ENCODE data around the gene RPS6KA3. TPM values are rescaled to one million over a fixed set of nuclear protein-coding genes. Genes with fewer than 3 reads are reported as not detected.

RPS6KA3 gene
- total RNA-seq, 1 experiment from 2014 or later: 35.5 TPM

- TF ChIP-seq, protein P1, sequence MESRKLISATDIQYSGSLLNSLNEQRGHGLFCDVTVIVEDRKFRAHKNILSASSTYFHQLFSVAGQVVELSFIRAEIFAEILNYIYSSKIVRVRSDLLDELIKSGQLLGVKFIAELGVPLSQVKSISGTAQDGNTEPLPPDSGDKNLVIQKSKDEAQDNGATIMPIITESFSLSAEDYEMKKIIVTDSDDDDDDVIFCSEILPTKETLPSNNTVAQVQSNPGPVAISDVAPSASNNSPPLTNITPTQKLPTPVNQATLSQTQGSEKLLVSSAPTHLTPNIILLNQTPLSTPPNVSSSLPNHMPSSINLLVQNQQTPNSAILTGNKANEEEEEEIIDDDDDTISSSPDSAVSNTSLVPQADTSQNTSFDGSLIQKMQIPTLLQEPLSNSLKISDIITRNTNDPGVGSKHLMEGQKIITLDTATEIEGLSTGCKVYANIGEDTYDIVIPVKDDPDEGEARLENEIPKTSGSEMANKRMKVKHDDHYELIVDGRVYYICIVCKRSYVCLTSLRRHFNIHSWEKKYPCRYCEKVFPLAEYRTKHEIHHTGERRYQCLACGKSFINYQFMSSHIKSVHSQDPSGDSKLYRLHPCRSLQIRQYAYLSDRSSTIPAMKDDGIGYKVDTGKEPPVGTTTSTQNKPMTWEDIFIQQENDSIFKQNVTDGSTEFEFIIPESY (IDR thresholded peaks at IDR 0.05; ENCODE audit: extremely low read depth, insufficient replicate concordance, low read length): no peak
- TF ChIP-seq MAX (IDR thresholded peaks at IDR 0.05): no peak
- TF ChIP-seq EZH2 (IDR thresholded peaks at IDR 0.05): no peak
- TF ChIP-seq SIN3A (IDR thresholded peaks at IDR 0.05; ENCODE audit: low read depth): no peak
- TF ChIP-seq TCF7L2 (IDR thresholded peaks at IDR 0.05; ENCODE audit: borderline replicate concordance, extremely low read depth, insufficient read depth, insufficient read length): no peak
- TF ChIP-seq POLR2A (IDR thresholded peaks at IDR 0.05; ENCODE audit: borderline replicate concordance, extremely low read depth, insufficient read depth, insufficient read length): no peak
Observed at GRCh38 chrX:20235755-20236154, 31.0 kb downstream of the RPS6KA3 start (continued).

DNA sequence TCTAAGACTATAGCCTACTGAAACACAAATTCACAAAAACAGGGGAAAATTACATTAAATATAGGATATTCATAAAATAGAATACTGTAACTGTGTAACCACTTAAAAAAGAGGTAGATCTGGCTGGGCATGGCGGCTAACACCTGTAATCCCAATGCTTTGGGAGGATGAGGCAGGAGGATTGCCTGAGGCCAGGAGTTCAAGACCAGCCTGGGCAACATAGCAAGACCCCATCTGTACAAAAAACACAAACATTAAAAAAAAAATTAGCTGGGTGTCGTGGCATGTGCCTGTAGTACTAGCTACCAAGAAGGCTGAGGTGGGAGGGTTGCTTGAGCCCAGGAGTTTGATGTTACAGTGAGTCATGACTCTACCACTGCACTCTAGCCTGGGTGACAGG lies 33.4 kb downstream of the RPS6KA3 start:
- Histone ChIP-seq H3K4me1 (ENCODE audit: control insufficient read depth in 1 of 2, insufficient read depth in 2 of 2, low read length in 2 of 2) (no peaks in the 10 kb centered on the region), H3K4me2 (ENCODE audit: low read length) (no peak overlapping the region), H3K27ac (ENCODE audit: low read depth, low read length) (no peak overlapping the region), H3K4me3 (replicated peaks in 1 of 2; ENCODE audit: low read depth in 1 of 2, low read length in 2 of 2) (no peak overlapping the region), H3K36me3 (ENCODE audit: control insufficient read depth in 1 of 2, insufficient read depth in 2 of 2, low read length in 2 of 2) (no peaks in the 10 kb centered on the region; a peak in 1 of 4 replicates), H3K9ac (ENCODE audit: low read length) (no peak overlapping the region), H4K20me1 (ENCODE audit: insufficient read depth) (no peaks in the 10 kb centered on the region), H3K79me2 (ENCODE audit: insufficient read depth, low read length) (peaks cover 10% of the 10 kb centered on the region; the same call in 1 of the 2 replicates), H3K9me3 (ENCODE audit: control insufficient read depth in 1 of 2, insufficient read depth in 1 of 2, low read depth in 1 of 2, low read length in 2 of 2) (no peaks in the 10 kb centered on the region), H3K9me2 (ENCODE audit: insufficient read depth) (no peaks in the 10 kb centered on the region), H3K27me3 (ENCODE audit: insufficient read depth, low read length) (no peaks in the 10 kb centered on the region), H2AFZ (ENCODE audit: low read depth, low read length, poor library complexity, severe bottlenecking) (no peak overlapping the region)
- ChIA-PET RAD21 (ENCODE audit: low non-redundant PET in 1 of 2, low total read pairs in 2 of 2, uncharacterized antibody in 2 of 2, unreplicated experiment in 2 of 2) (no interaction called here), CTCF (no interaction called here), POLR2A (no interaction called here)
- DNase-seq (ENCODE audit: low read depth, low spot score) (no peak), ATAC-seq (no peak)
- intact Hi-C loops (cut with micrococcal nuclease): no loop called here
- no TSS peak for BruUV-seq (replicated peaks)
- TF ChIP-seq SRF (IDR thresholded peaks at IDR 0.05; ENCODE audit: low read depth) (no peak), JUND (IDR thresholded peaks at IDR 0.05) (no peak), SP1 (IDR thresholded peaks at IDR 0.05; ENCODE audit: low read depth) (no peak), EGR1 (IDR thresholded peaks at IDR 0.05; ENCODE audit: low read depth) (no peak), EZH2 (IDR thresholded peaks at IDR 0.05) (no peak)
- TF ChIP-seq, protein P1 (IDR thresholded peaks at IDR 0.05; ENCODE audit: extremely low read depth, insufficient replicate concordance, low read length): no peak

Measured in HCT116 (cell line).